OCI-LY3 (cell line): ENCODE measurements around the gene BRINP1.

Experiments
- H2AFZ ChIP-seq: fragments of 200-600, 300-600 bp; shearing (Covaris generic); 2 replicates; pipeline ENCODE4 v1.6.0; 2014; ENCODE audit warnings: antibody characterized with exemption, low read depth, low read length
- H3K27ac ChIP-seq: fragments of 200-600, 300-600 bp; sonication (generic); 2 replicates; pipeline ENCODE4 v1.5.1; 2014; ENCODE audit warnings: mild to moderate bottlenecking, low read length, moderate library complexity, mixed read lengths
- H3K27me3 ChIP-seq: fragments of 200-600, 300-600 bp; sonication (generic); 2 replicates; pipeline ENCODE4 v1.6.1; 2014; ENCODE audit warnings: low read depth, low read length, mixed read lengths
- H3K36me3 ChIP-seq: fragments of 200-600, 300-600 bp; sonication (generic); replicated peaks from 2 replicates; pipeline ENCODE3; 2014; ENCODE audit warnings: low read depth, low read length, mixed read lengths
- H3K4me1 ChIP-seq: fragments of 300-600, 200-600 bp; sonication (generic); 2 replicates; pipeline ENCODE4 v1.6.1; 2014; ENCODE audit warnings: low read length, mixed read lengths
- H3K4me2 ChIP-seq: fragments of 200-600, 300-600 bp; sonication (generic); 2 replicates; pipeline ENCODE4 v1.6.1; 2014; ENCODE audit warnings: low read length, mixed read lengths
- H3K4me3 ChIP-seq: fragments of 300-600, 200-600 bp; sonication (generic); 2 replicates; pipeline ENCODE4 v1.5.1; 2014; ENCODE audit warnings: antibody characterized with exemption, mild to moderate bottlenecking, low read length, moderate library complexity
- H3K79me2 ChIP-seq: fragments of 300-600, 200-600 bp; shearing (Covaris generic); 2 replicates; pipeline ENCODE4 v1.6.1; 2014; ENCODE audit warnings: mild to moderate bottlenecking, low read length, mixed read lengths
- H3K9ac ChIP-seq: fragments of 300-600, 200-600 bp; shearing (Covaris generic); 2 replicates; pipeline ENCODE4 v1.6.0; 2014; ENCODE audit warnings: mild to moderate bottlenecking, low read length, moderate library complexity
- H3K9me3 ChIP-seq: fragments of 200-600, 300-600 bp; shearing (Covaris generic); 2 replicates; pipeline ENCODE4 v1.6.1; 2014; ENCODE audit warnings: low read length, mixed read lengths; ENCODE audit not compliant: insufficient read depth
- H4K20me1 ChIP-seq: fragments of 200-600, 300-600 bp; sonication (generic); 2 replicates; pipeline ENCODE4 v1.6.1; 2016; ENCODE audit warnings: low read length, mixed read lengths; ENCODE audit not compliant: insufficient read depth
- EZH2phosphoT487 ChIP-seq: fragments of 200-600 bp; shearing (Covaris generic); IDR thresholded peaks from 2 replicates; pipeline ENCODE4 v1.6.1; 2018; ENCODE audit warnings: antibody characterized with exemption, mixed run types, low read depth
- TF ChIP-seq, protein P1 (sequence below): fragments of 200-600, 300-600 bp; sonication (generic); IDR thresholded peaks from 2 replicates; pipeline ENCODE4 v1.5.1; 2014; ENCODE audit warnings: antibody characterized with exemption, low read length, low read depth

Gene BRINP1

GRCh38 chr9:119334745-119335144 lies 34.5 kb downstream of the BRINP1 start:
- Histone ChIP-seq H3K4me1 (no peaks in the 10 kb centered on the region), H3K4me2 (no peak overlapping the region)

DNA sequence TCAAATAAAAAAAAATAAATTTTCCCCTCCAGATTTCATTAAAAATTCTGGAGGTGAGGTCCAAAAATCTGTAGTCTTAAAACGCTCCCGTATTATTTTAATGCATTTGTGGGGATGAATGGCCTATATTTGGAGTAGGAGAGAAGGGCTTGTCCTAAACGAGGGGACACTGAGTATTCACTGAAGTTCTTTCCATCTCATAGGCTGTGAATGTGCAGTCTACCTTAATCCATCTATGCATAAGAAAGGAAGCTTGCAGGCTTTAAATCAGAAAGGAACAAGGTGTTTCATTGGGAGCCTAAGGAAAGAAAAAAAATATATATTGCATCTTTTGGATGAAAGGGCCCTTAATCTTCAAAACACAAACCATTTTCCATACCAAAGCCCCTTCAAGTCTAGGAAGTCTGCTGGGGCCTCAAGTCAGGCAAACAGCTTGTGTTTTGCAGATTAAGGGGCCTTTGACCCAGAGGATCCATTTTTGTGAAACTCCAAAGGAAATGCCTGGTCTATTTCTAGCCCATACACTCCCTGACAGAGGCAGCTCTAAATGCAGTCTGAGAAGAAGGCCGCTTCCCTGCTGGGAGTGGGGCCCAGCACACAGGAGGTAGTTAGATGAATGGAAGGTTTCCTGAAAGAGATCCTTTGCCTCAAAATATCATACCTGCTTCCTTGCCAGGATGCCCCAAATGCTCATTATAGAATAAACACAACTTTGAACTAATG lies 35.6 kb downstream of the BRINP1 start:
- TF ChIP-seq EZH2phosphoT487, result no peak
- TF ChIP-seq, protein P1, sequence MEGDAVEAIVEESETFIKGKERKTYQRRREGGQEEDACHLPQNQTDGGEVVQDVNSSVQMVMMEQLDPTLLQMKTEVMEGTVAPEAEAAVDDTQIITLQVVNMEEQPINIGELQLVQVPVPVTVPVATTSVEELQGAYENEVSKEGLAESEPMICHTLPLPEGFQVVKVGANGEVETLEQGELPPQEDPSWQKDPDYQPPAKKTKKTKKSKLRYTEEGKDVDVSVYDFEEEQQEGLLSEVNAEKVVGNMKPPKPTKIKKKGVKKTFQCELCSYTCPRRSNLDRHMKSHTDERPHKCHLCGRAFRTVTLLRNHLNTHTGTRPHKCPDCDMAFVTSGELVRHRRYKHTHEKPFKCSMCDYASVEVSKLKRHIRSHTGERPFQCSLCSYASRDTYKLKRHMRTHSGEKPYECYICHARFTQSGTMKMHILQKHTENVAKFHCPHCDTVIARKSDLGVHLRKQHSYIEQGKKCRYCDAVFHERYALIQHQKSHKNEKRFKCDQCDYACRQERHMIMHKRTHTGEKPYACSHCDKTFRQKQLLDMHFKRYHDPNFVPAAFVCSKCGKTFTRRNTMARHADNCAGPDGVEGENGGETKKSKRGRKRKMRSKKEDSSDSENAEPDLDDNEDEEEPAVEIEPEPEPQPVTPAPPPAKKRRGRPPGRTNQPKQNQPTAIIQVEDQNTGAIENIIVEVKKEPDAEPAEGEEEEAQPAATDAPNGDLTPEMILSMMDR, result no peak
- Histone ChIP-seq H3K27me3 (no peaks in the 10 kb centered on the region), H2AFZ (no peak overlapping the region), H3K9ac (no peak overlapping the region), H3K4me1 (no peaks in the 10 kb centered on the region), H4K20me1 (no peaks in the 10 kb centered on the region), H3K4me2 (no peak overlapping the region), H3K36me3 (no peaks in the 10 kb centered on the region), H3K27ac (no peak overlapping the region), H3K4me3 (no peak overlapping the region), H3K9me3 (no peaks in the 10 kb centered on the region), H3K79me2 (no peaks in the 10 kb centered on the region)

More at GRCh38 chr9:119334745-119335144, 34.5 kb downstream of the BRINP1 start:
- H3K27me3 ChIP-seq, result no peaks in the 10 kb centered on the region
- no peak overlapping the region for H2AFZ ChIP-seq
- no peaks in the 10 kb centered on the region for H4K20me1 ChIP-seq
- H3K9me3 ChIP-seq, result no peaks in the 10 kb centered on the region
- H3K4me3 ChIP-seq, result no peak overlapping the region
- no peaks in the 10 kb centered on the region for H3K36me3 ChIP-seq
- H3K9ac ChIP-seq, result no peak overlapping the region
- no peaks in the 10 kb centered on the region for H3K79me2 ChIP-seq
- TF ChIP-seq, protein P1, result no peak
- no peak overlapping the region for H3K27ac ChIP-seq

- Histone ChIP-seq H3K36me3 (no peaks in the 10 kb centered on the region), H3K9ac (no peak overlapping the region), H3K4me2 (no peak overlapping the region), H3K9me3 (no peaks in the 10 kb centered on the region), H3K27ac (no peak overlapping the region), H2AFZ (no peak overlapping the region), H3K4me1 (no peaks in the 10 kb centered on the region), H3K79me2 (no peaks in the 10 kb centered on the region), H4K20me1 (no peaks in the 10 kb centered on the region), H3K27me3 (no peaks in the 10 kb centered on the region), H3K4me3 (no peak overlapping the region)
- TF ChIP-seq, protein P1, result no peak
- no peak for TF ChIP-seq EZH2phosphoT487
Measured at GRCh38 chr9:119332522-119332921, 36.7 kb downstream of the BRINP1 start.

DNA sequence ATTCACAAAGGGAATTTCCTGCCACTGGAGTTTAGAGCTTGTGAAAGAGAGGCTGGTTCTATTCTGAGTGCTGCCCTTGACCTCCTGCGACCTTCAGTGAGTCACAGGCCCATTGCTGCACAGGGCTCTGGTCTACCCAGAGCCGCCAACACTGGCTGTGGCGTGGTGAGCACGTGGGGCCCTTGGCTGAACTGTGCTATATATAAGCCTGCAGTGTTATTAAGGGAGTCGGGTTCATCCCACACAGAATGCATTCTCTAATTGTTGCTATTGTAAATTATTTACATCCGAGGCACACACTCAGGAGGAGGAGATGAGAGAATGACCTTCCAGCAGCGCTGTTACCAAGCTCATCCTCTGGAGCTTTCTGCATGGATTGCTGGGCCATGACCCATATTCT lies 47.1 kb downstream of the BRINP1 start:
- Histone ChIP-seq H3K9ac (no peak overlapping the region), H3K27ac (no peak overlapping the region), H4K20me1 (no peaks in the 10 kb centered on the region), H3K4me2 (no peak overlapping the region), H3K79me2 (no peaks in the 10 kb centered on the region), H3K4me1 (no peaks in the 10 kb centered on the region), H3K9me3 (no peaks in the 10 kb centered on the region), H3K4me3 (no peak overlapping the region), H2AFZ (no peak overlapping the region), H3K36me3 (no peaks in the 10 kb centered on the region), H3K27me3 (no peaks in the 10 kb centered on the region)
- TF ChIP-seq EZH2phosphoT487, result no peak
- TF ChIP-seq, protein P1, result no peak
